H1 (cell line): Measurements from ENCODE around the gene ARMH1. TPM values are rescaled to one million over a fixed set of nuclear protein-coding genes. Genes with fewer than 3 reads are reported as not detected.

ENCODE experiments used
- CTCF ChIA-PET: fragments of 300-600 bp; sonication (Branson Sonifier 250); formaldehyde crosslinking; loops from one replicate; lab custom pipeline; 2021; ENCODE audit not compliant: partially characterized antibody; lab: Charles Lee
- POLR2A ChIA-PET: fragments of 300-600 bp; sonication (Branson Sonifier 250); formaldehyde crosslinking; loops from one replicate; lab custom pipeline; 2021; ENCODE audit warnings: inconsistent platforms; ENCODE audit not compliant: partially characterized antibody; lab: Charles Lee
- DNase-seq, 2 experiments: peaks; one replicate each; pipeline versions ENCODE4 v3.0.0 to v3.0.0-alpha.2; 2010 to 2022; ENCODE audit warnings: low spot score in 2 of 2, low read depth in 1 of 2, mixed read lengths in 1 of 2
- FAIRE-seq: peaks from 2 replicates; lab custom pipeline; 2011; peaks lifted over from hg19 to GRCh38; lab: Jason Lieb, UNC
- H2AFZ ChIP-seq: 2 replicates; pipeline ENCODE4 v1.8.1; 2012; ENCODE audit warnings: low read length, inconsistent platforms
- H2AK5ac ChIP-seq: 2 replicates; pipeline ENCODE4 v1.6.1; 2013; ENCODE audit warnings: low read depth, low read length
- H2BK120ac ChIP-seq: replicated peaks from 2 replicates; pipeline ENCODE3; 2013; ENCODE audit warnings: low read depth, low read length, inconsistent platforms
- H2BK12ac ChIP-seq: 2 replicates; pipeline ENCODE4 v1.6.1; 2013; ENCODE audit warnings: low read depth, low read length
- H2BK15ac ChIP-seq: 2 replicates; pipeline ENCODE4 v1.6.1; 2013; ENCODE audit warnings: low read length
- H2BK20ac ChIP-seq: 2 replicates; pipeline ENCODE4 v1.6.1; 2013; ENCODE audit warnings: low read length
- H2BK5ac ChIP-seq: 2 replicates; pipeline ENCODE4 v1.6.1; 2013; ENCODE audit warnings: low read depth, low read length
- H3K14ac ChIP-seq: 2 replicates; pipeline ENCODE4 v1.6.1; 2013; ENCODE audit warnings: inconsistent platforms; ENCODE audit not compliant: insufficient read length
- H3K18ac ChIP-seq: 2 replicates; pipeline ENCODE4 v1.6.1; 2013; ENCODE audit warnings: low read length; ENCODE audit errors: extremely low read depth
- H3K23ac ChIP-seq: 2 replicates; pipeline ENCODE4 v1.6.1; 2013; ENCODE audit warnings: inconsistent platforms; ENCODE audit not compliant: insufficient read length
- H3K23me2 ChIP-seq: 2 replicates; pipeline ENCODE4 v1.6.1; 2013; ENCODE audit warnings: low read depth, low read length
- H3K27ac ChIP-seq: 2 replicates; pipeline ENCODE4 v1.6.1; 2011; ENCODE audit warnings: low read depth, low read length, inconsistent platforms
- H3K27me3 ChIP-seq, 4 experiments: replicated peaks in 1 of 4; 1 replicate in 1 of 4; 2 replicates in 3 of 4; pipeline versions ENCODE4 v1.6.1 to v1.8.1; 2011 to 2013; ENCODE audit warnings: low read length in 3 of 4, mild to moderate bottlenecking in 3 of 4, inconsistent platforms in 2 of 4, mixed read lengths in 2 of 4, moderate library complexity in 1 of 4; ENCODE audit not compliant: control insufficient read depth in 3 of 4, insufficient read depth in 3 of 4; ENCODE audit errors: extremely low read depth in 1 of 4
- H3K36me3 ChIP-seq, 4 experiments: 2 replicates each; pipeline versions ENCODE4 v1.6.1 to v1.8.1; 2011 to 2013; ENCODE audit warnings: mild to moderate bottlenecking in 4 of 4, low read length in 3 of 4, moderate library complexity in 2 of 4, control low read depth in 1 of 4, inconsistent platforms in 1 of 4; ENCODE audit not compliant: insufficient read depth in 4 of 4, control insufficient read depth in 2 of 4
- H3K4ac ChIP-seq: replicated peaks from 2 replicates; pipeline ENCODE3; 2013; ENCODE audit warnings: low read length, low read depth, mixed read lengths, inconsistent platforms; ENCODE audit not compliant: insufficient read length
- H3K4me1 ChIP-seq, 4 experiments: replicated peaks in 1 of 4; 1 replicate in 1 of 4; 2 replicates in 3 of 4; pipeline versions ENCODE4 v1.6.1 to v1.8.1; 2011 to 2013; ENCODE audit warnings: low read length in 3 of 4, inconsistent platforms in 2 of 4, mixed read lengths in 1 of 4; ENCODE audit not compliant: insufficient read depth in 4 of 4, control insufficient read depth in 3 of 4
- H3K4me2 ChIP-seq, 2 experiments: 2 replicates each; pipeline versions ENCODE4 v1.6.1 to v1.8.1; 2011 to 2013; ENCODE audit warnings: low read depth in 2 of 2, low read length in 2 of 2, control low read depth in 1 of 2, inconsistent platforms in 1 of 2, mild to moderate bottlenecking in 1 of 2; ENCODE audit not compliant: insufficient read depth in 1 of 2
- H3K4me3 ChIP-seq, 4 experiments: fragments of 200-600, 300-600 bp in 1 of 4; sonication (generic), shearing (Covaris generic), sonication (Bioruptor Twin) in 1 of 4; 2 replicates each; pipeline versions ENCODE4 v1.5.1 to v1.8.1; 2011 to 2016; ENCODE audit warnings: low read length in 4 of 4, low read depth in 3 of 4, control low read depth in 2 of 4, inconsistent platforms in 2 of 4, mild to moderate bottlenecking in 2 of 4, mixed read lengths in 1 of 4, moderate library complexity in 1 of 4; ENCODE audit not compliant: insufficient read depth in 2 of 4; ENCODE audit errors: extremely low read depth in 1 of 4
- H3K56ac ChIP-seq: replicated peaks from 2 replicates; pipeline ENCODE3; 2013; ENCODE audit warnings: low read depth, mild to moderate bottlenecking, mixed read lengths, low read length, inconsistent platforms; ENCODE audit not compliant: insufficient read length
- H3K79me1 ChIP-seq: 2 replicates; pipeline ENCODE4 v1.6.1; 2013; ENCODE audit warnings: low read depth, low read length, control low read depth
- H3K79me2 ChIP-seq, 2 experiments: 2 replicates each; pipeline versions ENCODE4 v1.6.1 to v1.8.1; 2012 to 2013; ENCODE audit warnings: low read length in 2 of 2, mild to moderate bottlenecking in 2 of 2, inconsistent platforms in 1 of 2; ENCODE audit not compliant: insufficient read depth in 2 of 2, control insufficient read depth in 1 of 2
- H3K9ac ChIP-seq, 4 experiments: replicated peaks in 1 of 4; 1 replicate in 1 of 4; 2 replicates in 3 of 4; pipeline versions ENCODE4 v1.6.1 to v1.8.1; 2011 to 2013; ENCODE audit warnings: low read depth in 3 of 4, low read length in 3 of 4, control low read depth in 2 of 4, mild to moderate bottlenecking in 2 of 4, moderate library complexity in 2 of 4, inconsistent platforms in 1 of 4; ENCODE audit errors: extremely low read depth in 1 of 4
- H3K9me3 ChIP-seq, 2 experiments: 2 replicates each; pipeline versions ENCODE4 v1.6.1 to v1.8.1; 2012 to 2013; ENCODE audit warnings: mild to moderate bottlenecking in 2 of 2, moderate library complexity in 2 of 2, control low read depth in 1 of 2, inconsistent platforms in 1 of 2, low read depth in 1 of 2, low read length in 1 of 2, mixed read lengths in 1 of 2; ENCODE audit not compliant: insufficient read depth in 2 of 2
- H4K20me1 ChIP-seq, 2 experiments: replicated peaks in 1 of 2; 2 replicates each; pipeline versions ENCODE3 to v1.8.1; 2011 to 2013; ENCODE audit warnings: inconsistent platforms in 2 of 2, low read length in 2 of 2, mild to moderate bottlenecking in 1 of 2; ENCODE audit not compliant: insufficient read depth in 2 of 2, control insufficient read depth in 1 of 2
- H4K5ac ChIP-seq: 2 replicates; pipeline ENCODE4 v1.6.1; 2013; ENCODE audit warnings: low read length, low read depth, mixed read lengths, inconsistent platforms; ENCODE audit not compliant: insufficient read length
- H4K8ac ChIP-seq: 2 replicates; pipeline ENCODE4 v1.8.0; 2013; ENCODE audit warnings: mild to moderate bottlenecking, moderate library complexity, low read length, inconsistent platforms; ENCODE audit not compliant: insufficient read depth; ENCODE audit errors: extremely low read depth
- H4K91ac ChIP-seq: replicated peaks from 2 replicates; pipeline ENCODE3; 2013; ENCODE audit warnings: low read length, mixed read lengths, inconsistent platforms; ENCODE audit not compliant: insufficient read length
- BRCA1 ChIP-seq: IDR thresholded peaks from 2 replicates; pipeline ENCODE4 v1.6.1; 2012; ENCODE audit warnings: low read depth, low read length, improper control_type of control experiment
- CHD2 ChIP-seq: IDR thresholded peaks from 2 replicates; pipeline ENCODE4 v1.6.1; 2012; ENCODE audit warnings: low read length, improper control_type of control experiment
- CTBP2 ChIP-seq: IDR thresholded peaks from 2 replicates; pipeline ENCODE4 v1.7.0; 2011; ENCODE audit warnings: borderline replicate concordance, mild to moderate bottlenecking, moderate library complexity, mixed read lengths, low read length; ENCODE audit not compliant: insufficient read depth, insufficient read length
- GABPA ChIP-seq: IDR thresholded peaks from 2 replicates; pipeline ENCODE4 v1.6.1; 2011; ENCODE audit warnings: mild to moderate bottlenecking, low read length, moderate library complexity, borderline replicate concordance; ENCODE audit not compliant: insufficient read depth
- KDM5A ChIP-seq: fragments of 200-600 bp; IDR thresholded peaks from 2 replicates; pipeline ENCODE4 v1.7.1; 2012; ENCODE audit warnings: mild to moderate bottlenecking, low read length, inconsistent platforms, mixed read lengths
- SP4 ChIP-seq: IDR thresholded peaks from 2 replicates; pipeline ENCODE4 v1.6.1; 2012; ENCODE audit warnings: low read length, inconsistent platforms
- WGBS, 2 experiments: shearing (Covaris generic) in 1 of 2; methylation state at CpG; one replicate each; pipeline versions ENCODE4 v1.1.6 to v1.1.7; 2013 to 2015; ENCODE audit warnings: low lambda C conversion rate in 2 of 2, mixed read lengths in 2 of 2, inconsistent platforms in 1 of 2, low coverage in 1 of 2, missing lambda C conversion rate in 1 of 2; ENCODE audit not compliant: insufficient replicate concordance in 2 of 2, insufficient coverage in 1 of 2, insufficient read length in 1 of 2; ENCODE audit errors: extremely low coverage in 1 of 2, missing lambda C conversion rate in 1 of 2; 5-methylcytosine and 5-hydroxymethylcytosine counted together
- polyA plus RNA-seq, 7 experiments: library from polyadenylated mRNA; depleted of rRNA in 3 of 7; stranded (reverse) in 5 of 7; unstranded in 2 of 7; fragments of >200 nt in 5 of 7; fragments of 200-250 nt in 2 of 7; gene quantifications; 1 replicate in 5 of 7; 2 replicates in 1 of 7; 4 replicates in 1 of 7; pipeline versions ENCODE4 v1.2.1 to v1.2.3, GENCODE V29; 2011 to 2013; ENCODE audit warnings: missing spikeins in 2 of 7, mixed read lengths in 2 of 7
- total RNA-seq: library from RNA; stranded (reverse); fragmentation: NEBNext Ultra II Directional; extraction: Animal tissue kit (Norgen Biotek cat#: 25700); gene quantifications from 2 replicates; pipeline ENCODE4 v1.2.1, GENCODE V29; 2021

Gene ARMH1
- total and polyA plus RNA-seq, 2 of the 8 experiments (the other 6 are each of a cell fraction or from before 2014, with no cell fraction given) = 0.82 to 0.85 TPM

GRCh38 chr1:44678626-44679025, 4.1 kb downstream of the ARMH1 start:
- no peaks in the 10 kb centered on the region for H3K79me1 ChIP-seq

More at GRCh38 chr1:44678626-44679025, 4.1 kb downstream of the ARMH1 start:
- Histone ChIP-seq H2BK20ac (no peak overlapping the region), H2BK5ac (no peak overlapping the region), H3K4me2 (no peak overlapping the region), H4K8ac (no peak overlapping the region), H3K56ac (no peak overlapping the region), H2BK120ac (no peak overlapping the region), H2BK12ac (no peak overlapping the region), H2AK5ac (no peak overlapping the region), H3K23me2 (peaks cover 8% of the 10 kb centered on the region), H3K4ac (no peak overlapping the region), H3K27ac (no peak overlapping the region), H4K20me1 (no peaks in the 10 kb centered on the region), H3K14ac (no peak overlapping the region), H3K9ac (no peak overlapping the region), H3K9me3 (no peaks in the 10 kb centered on the region), H3K36me3 (no peaks in the 10 kb centered on the region; a peak in 2 of 8 replicates), H3K23ac (no peak overlapping the region), H2AFZ (no peak overlapping the region), H3K27me3 (no peaks in the 10 kb centered on the region), H3K4me3 (no peak overlapping the region), H3K18ac (no peak overlapping the region), H4K91ac (no peak overlapping the region), H4K5ac (no peak overlapping the region), H2BK15ac (no peak overlapping the region), H3K79me2 (no peaks in the 10 kb centered on the region), H3K4me1 (peaks cover 5 to 14% (median 9%) of the 10 kb centered on the region in 4 experiments; a peak in 6 of 7 replicates)
- no peak for DNase-seq
- POLR2A ChIA-PET = interaction anchor here (1.2 to 2.2 kb wide), 2 partner anchors 9 to 43 kb away, joined by 3 to 7 read pairs; no protein-coding TSS in a partner anchor
- FAIRE-seq = no peak
- 90% methylated on average over 4 of the region's 4 CpGs; no CpG with 5 or more reads in 1 of the 2 experiments for WGBS, 2 experiments
- CTCF ChIA-PET = interaction anchor here (1.3 to 1.4 kb wide), 2 partner anchors 23 to 27 kb away, joined by 3 to 6 read pairs; no protein-coding TSS in a partner anchor
- TF ChIP-seq CHD2 (no peak), GABPA (no peak), BRCA1 (no peak), CTBP2 (no peak), KDM5A (no peak), SP4 (no peak)
